ENCODE measurements around the gene GPR148.

Gene GPR148

GRCh38 chr2:130766037-130766436 is 37.2 kb downstream of the GPR148 start:
- no peak for TF ChIP-seq CTCF (conservative IDR thresholded peaks at IDR 0.05; ENCODE audit: low read length)
- DNase-seq (ENCODE audit: low read depth): no peak
- H3K4me3 ChIP-seq (ENCODE audit: low read length): no peak overlapping the region

GRCh38 chr2:130766711-130767407 is 38.0 kb downstream of the GPR148 start:
- H3K4me3 ChIP-seq (ENCODE audit: low read length): no peak overlapping the region
- no peak for DNase-seq (ENCODE audit: low read depth)
- no peak for TF ChIP-seq CTCF (conservative IDR thresholded peaks at IDR 0.05; ENCODE audit: low read length)

- no peak overlapping the region for H3K4me3 ChIP-seq (ENCODE audit: low read length)
- TF ChIP-seq CTCF (conservative IDR thresholded peaks at IDR 0.05; ENCODE audit: low read length): no peak
- DNase-seq (ENCODE audit: low read depth): no peak
Measured at GRCh38 chr2:130767408-130767775, 38.5 kb downstream of the GPR148 start.

- no peak for DNase-seq (ENCODE audit: low read depth)
- H3K4me3 ChIP-seq (ENCODE audit: low read length): no peak overlapping the region
- TF ChIP-seq CTCF (conservative IDR thresholded peaks at IDR 0.05; ENCODE audit: low read length): no peak
Measured at GRCh38 chr2:130768191-130768855, 39.5 kb downstream of the GPR148 start.

GRCh38 chr2:130769343-130769907 is 40.6 kb downstream of the GPR148 start:
- DNase-seq (ENCODE audit: low read depth): no peak
- TF ChIP-seq CTCF (conservative IDR thresholded peaks at IDR 0.05; ENCODE audit: low read length): no peak
- no peak overlapping the region for H3K4me3 ChIP-seq (ENCODE audit: low read length)

GRCh38 chr2:130776550-130776949 is 47.7 kb downstream of the GPR148 start:
- no peak for TF ChIP-seq CTCF (conservative IDR thresholded peaks at IDR 0.05; ENCODE audit: low read length)
- H3K4me3 ChIP-seq (ENCODE audit: low read length): no peak overlapping the region
- no peak for DNase-seq (ENCODE audit: low read depth)

GRCh38 chr2:130778781-130779180 is 49.9 kb downstream of the GPR148 start:
- no peak for TF ChIP-seq CTCF (conservative IDR thresholded peaks at IDR 0.05; ENCODE audit: low read length)
- no peak for DNase-seq (ENCODE audit: low read depth)

More at GRCh38 chr2:130778781-130779180, 49.9 kb downstream of the GPR148 start:
- no peak overlapping the region for H3K4me3 ChIP-seq (ENCODE audit: low read length)

Measured in AG10803 (cell line).